ELR (cell line): ENCODE data around the gene SH3D19.

ENCODE experiments used
- DNase-seq: peaks from one replicate; pipeline ENCODE4 v3.0.0-alpha.2; 2015; ENCODE audit warnings: low read depth

Gene SH3D19

DNA sequence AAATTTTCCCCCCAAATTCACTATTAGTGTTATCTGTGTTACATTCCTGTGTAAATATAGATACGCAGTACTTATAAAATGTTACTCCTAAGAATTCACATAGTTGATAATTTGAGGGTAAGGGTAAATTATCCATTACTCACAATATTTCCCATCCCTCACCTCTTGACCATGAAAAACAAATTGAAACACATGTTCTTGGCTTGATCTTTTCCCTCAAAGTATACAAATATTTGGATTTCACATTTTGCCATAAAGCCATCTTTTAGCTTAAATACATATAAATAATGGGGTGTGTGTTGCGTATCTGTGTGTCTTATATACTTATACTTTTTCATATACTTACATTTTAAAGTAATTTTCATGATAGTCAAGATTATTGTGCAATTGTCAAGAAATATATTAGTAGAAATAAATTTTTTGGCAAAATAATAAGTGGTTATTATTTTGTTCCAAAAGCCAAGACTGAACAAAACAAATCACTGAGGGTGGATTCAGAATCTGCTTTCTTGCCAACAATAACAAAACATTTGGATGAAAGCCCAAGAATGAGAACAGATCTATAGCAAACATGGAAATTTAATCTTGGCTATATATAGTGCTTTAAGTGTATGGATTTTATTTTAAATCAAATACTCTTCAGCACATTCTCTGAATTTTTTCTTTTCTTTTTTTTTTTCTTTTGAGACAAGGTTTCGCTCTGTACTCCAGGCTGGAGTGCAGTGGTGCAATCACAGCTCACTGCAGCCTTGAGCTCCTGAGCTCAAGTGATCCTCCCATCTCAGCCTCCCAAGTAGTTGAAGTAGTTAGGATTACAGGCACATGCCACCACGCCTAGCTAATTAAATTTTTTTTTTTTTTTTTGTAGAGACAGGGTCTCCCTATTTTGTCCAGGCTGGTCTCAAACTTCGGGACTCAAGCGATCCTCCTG is 97.0 kb downstream of the SH3D19 start:
- DNase-seq: no peak

DNA sequence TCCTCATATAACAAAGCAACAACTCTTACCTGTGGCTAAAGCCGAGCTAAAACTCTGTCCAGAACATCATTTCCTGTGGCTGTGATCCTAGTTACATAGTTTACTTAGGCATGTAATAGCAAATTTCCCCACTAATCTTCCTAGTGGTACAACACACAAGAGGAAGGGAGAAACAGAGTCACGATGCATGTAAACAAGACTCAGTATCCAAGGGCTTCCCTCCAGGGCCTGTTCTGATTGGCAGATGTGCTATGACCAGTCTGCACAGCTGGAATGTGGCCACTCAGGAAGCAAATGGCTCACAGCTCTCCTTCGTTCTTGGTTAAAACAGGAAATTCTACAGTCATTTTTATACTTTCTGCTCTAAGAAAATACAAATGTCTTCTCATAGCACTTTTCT is 97.7 kb downstream of the SH3D19 start:
- peak; percentile 71 for DNase-seq

DNA sequence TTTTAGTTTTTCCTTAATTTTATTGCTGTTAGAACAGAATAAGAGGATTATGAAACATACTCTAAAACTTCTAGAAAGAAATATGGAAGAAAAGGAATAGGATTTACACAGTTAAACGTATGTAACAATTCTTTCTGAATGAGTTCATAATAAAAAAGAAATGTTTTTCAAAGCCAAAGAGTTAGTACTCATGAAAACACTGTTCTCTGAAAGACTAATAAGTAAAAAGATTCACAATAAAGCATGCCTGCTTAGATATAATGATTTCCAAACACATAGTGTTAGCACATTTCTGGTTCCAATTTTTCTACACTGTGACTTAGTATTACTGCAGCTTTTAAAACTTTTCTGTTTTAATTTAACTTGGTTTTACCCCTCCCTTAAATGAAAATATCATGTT is 98.2 kb downstream of the SH3D19 start:
- no peak for DNase-seq

DNA sequence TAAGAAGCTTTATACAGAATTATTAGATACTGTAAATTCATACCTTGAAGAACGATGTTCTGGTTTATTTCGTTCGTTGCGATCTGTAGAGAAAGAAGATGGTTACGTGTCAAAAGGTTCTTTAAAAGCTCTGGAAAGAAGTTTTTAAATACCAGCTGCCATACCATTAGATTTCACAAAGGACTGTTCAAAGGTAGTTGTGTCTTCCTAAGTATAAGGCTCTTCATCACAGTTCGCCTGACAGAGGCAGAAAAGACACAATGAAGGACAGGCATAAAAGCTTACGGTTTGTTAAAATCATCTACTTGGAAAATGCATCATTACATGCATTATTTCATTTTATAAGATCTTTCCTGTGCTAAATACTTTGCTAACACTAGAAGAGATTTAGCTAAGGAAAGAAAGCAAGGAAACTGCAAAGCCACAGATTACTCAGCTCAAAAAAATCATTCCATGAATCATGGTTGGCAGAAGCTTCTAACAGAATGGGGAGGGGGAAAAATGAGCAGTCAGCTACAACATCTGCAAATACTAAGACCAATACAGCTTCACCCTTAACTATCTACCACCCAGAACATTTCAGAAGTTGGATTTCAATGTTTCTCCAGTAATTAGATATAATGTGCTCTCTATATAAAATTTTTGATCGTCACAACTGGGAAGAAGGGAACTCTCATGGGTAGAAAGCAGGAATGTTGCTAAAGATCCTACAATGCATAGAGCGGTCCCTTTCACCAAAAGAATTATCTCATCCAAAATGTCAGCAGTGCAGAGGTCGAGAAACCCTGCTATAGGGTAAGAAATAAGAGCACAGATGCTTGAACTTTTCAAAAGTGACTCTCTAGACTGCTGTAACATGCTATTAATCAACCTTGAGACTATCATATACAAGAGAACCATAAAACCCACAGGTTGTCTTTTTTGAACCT is 99.1 kb downstream of the SH3D19 start:
- DNase-seq: peak; percentile 84

DNA sequence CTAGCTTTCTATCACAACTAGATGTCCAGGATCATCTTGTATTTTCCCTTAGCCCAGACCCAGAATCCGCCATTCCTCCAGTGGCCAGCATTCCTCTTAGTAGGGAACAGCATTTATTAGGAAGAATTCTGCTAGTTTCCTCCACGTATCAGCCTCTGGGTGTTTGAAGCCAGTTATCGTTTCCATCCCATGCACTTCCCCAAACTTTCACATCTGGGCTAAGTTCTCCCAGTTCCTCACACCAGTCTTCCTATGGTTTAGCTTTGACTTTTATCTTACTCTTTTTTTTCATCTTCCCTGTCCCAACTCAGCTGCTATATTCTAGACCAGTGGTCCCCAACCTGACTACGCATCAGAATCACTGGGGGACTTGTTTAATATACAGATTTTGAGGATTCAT is 101.9 kb downstream of the SH3D19 start:
- no peak for DNase-seq

DNA sequence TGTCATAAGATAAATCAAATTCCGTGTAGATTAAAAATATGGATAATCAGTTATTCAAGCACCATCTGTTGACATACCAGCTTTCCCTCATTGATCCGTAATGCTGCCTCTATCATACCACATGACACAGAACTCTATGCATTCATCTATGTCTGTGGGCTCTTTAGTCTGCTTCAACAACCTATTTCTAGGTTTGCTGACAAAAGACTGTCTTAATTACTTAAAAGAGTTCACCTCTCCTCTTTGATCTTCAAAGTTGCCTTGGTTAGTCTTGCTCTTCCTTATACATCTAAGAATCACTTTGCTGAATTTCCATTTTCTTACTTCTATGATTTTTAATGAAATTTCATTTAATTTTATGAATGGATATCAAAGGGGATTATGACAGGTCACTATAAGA is 105.5 kb downstream of the SH3D19 start:
- no peak for DNase-seq

DNA sequence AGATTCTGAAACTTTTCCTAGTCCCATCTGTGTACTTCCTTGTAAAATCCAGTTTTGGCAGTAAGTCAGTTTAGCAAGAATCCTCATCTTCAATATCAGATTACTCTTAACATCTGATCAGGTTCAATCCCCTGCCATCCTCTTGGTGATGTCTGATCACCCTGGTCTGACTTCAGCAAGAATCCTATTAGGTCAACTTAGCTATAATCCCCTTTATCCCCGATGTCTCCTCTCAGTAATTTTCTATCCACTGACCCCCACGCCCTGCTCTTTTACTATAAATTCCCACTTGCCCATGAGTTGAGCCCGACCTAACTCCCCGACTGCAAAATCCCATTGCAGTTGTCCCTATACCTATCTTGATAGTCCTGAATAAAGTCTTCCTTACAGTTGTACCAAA is 106.3 kb downstream of the SH3D19 start:
- DNase-seq: no peak

DNA sequence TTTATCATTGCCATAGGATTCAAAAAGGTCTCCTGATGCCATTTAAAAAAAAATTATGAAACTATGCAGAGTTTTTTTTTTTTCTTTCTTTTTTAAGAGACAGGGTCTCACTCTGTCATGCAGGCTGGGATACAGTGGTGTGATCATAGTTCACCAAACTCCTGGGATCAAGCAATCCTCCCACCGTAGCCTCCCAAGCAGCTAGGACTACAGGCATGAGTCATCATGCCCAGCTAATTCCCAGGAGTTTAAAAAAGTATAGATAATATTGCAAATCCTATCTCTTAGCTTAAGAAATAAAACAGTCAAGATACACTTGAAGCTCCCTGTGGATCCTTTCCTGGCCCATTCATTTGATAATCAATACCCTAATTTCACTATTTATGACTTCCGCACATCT is 107.1 kb downstream of the SH3D19 start:
- peak; percentile 44 for DNase-seq

DNA sequence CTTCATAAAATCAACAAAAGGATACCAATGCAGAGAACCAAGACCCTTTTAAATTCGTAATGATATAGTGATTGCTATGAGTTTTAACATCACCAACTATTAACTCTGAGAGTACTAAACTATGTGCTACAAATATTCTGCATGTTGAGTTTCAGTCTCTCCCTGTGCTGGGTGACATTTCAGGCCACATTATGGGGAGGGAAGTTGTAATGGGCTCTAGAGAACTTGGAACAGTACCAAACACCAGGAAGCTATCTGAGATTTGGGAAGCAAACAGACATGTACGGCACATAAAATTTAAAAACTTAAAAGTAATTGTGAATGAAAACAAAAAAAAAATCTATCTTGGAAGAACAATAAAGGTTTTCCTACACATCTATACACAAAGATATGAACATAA is 108.1 kb downstream of the SH3D19 start:
- no peak for DNase-seq

DNA sequence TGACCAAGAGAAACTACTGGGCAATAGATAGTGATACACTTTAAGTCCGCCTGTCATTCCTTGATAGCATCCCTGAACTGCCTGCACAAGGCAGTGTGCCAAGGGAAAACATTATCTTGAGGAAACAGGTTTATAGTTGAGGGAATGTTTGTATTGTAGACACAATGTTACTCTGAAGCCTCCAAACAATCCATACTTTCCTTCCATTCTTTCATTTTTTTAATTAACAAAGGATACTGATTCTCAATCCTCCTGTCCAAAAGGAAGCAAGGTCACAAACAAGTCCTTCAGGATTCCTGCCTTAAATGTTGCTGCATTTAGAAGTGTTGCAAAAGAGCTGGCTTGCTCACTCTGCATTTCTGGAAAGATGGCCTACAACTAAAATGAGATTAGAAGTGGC is 110.1 kb downstream of the SH3D19 start:
- DNase-seq: no peak

DNA sequence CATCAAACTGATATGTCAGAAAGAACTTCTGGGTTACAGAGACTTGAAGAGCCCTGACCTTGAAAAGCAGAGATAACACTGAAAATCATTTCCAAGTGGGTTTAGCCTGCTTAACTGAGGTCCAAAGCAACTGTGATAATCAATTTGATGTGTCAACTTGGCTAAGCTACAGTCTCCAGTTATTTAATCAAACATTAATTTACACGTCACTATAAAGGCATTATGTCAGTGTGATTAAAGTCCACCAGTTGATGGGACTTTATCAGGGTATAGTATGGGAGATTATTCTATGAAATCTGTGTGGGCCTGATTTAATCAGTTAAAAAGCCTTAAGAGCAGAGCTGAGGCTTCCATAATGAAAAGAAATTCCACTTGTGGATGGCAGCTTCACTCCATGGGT is 117.5 kb downstream of the SH3D19 start:
- no peak for DNase-seq

DNA sequence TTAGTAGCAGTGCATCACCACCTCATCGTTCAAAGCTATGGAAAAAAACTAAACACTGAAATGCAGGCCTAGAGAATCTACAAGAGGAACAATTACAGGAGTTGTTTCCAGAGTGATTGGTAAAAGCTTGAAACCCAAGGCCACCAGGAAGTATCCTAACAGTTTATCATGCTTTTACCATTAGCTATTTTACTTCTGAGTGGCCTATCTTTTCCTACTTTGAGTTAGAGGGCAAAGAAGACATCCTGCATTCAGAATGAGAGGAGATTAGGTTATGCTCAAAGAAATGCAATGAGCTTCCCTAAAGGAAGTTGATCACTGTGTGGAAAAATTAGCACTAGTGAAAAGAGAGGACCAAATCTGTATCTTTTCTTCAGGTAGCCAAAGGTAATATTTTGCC is 118.2 kb downstream of the SH3D19 start:
- no peak for DNase-seq

DNA sequence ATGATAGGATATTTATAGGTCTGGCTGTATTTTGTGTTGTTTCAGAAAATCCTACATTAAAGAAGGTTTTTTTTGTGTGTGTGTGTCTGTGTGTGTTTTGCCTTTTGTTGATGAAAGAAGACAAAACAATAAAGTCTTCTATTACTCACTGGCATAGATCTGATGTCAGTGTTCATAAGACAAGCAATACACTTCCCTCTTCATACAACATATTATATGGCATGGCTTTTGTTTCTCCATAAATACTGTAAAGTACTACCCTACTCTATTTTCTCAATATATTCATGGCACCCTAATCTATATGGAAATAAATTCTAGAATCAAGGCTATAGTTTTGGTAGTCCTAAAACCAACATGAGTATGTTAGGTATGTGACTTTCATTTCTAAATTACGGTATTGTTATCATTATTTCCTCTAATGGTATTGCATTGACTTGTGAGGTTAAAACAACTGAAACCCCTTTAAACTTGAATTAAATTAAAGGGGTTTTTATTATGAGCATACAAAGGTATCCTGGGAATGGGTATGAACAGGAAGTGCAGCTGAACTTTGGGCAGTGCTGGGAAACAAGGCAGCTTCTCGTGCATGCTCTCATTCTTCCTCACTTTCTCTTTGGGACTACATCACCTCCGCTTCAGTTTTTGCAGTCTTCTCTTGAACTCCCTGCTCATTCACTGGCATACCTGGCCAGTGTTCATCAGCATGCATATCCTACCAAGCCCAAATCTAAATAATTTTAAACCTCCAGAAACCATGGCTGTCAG is 119.0 kb downstream of the SH3D19 start:
- DNase-seq: no peak

DNA sequence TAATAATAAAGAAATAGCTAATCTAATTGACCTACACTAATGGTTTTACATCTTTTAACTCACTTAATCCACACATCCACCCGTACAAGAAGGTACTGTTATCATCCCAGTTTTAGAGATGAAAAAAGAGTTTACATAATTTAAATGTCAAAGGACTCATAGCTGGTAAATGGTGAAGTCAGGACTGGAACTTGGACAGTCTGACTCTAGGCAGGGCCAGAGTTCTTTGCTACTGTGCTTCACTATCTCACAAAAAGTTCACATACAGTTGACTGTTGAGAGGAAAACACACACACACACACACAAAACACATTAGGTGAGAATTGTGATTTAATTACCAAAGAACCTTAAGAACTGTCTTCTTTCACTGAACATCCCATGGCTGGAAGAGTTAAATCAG is 119.7 kb downstream of the SH3D19 start:
- no peak for DNase-seq

DNA sequence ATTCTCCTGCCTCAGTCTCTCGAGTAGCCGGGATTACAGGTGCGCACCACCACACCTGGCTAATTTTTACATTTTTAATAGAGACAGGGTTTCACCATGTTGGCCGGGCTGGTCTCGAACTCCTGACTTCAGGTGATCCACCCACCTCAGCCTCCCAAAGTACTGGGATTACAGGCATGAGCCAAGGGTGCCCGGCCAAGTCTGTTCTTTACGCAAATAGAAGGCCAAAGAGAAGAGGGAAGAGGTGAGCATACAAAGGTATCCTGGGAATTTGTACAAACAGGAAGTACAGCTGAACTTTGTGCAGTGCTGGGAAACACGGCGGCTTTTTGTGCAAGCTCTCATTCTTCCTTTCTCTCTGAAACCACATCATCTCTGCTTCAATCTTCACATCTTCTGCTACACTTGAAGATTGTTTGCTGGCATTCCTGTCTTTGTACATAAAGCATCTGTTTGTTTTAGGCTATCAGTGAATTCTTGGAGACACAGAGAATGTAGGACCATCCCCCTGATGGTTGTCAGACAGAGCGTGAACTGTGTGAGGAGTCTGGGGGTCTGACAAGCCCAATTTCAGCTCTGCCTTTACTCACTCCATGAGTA is 120.4 kb downstream of the SH3D19 start:
- DNase-seq: no peak

DNA sequence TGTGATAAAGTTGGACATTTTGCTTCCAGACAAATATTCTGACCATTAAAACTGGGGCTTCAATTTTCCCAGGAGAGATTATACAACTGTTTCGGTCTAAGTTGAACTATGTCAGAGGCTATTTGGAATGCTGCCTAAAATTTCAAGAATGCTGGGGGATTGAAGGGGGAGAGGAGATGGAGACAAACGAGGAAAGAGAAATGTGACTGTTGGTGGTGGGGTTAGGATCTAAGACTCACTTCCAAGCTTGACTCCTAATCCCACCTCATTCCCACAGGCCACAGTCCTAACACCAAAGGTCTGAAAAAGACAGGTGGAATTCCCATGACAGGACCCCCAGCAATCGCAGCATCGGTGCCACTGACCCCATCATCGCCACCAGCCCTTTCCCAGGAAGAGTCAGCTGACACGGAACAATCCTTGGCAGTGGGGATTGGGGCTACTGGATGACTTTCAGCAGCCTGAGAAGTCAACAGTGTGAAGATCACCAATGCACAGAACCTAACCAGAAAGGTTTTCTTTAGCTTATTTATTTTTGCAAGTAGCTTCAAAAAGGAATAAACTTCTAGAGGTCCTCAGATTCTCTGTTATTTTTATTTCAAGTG is 122.5 kb downstream of the SH3D19 start:
- DNase-seq: no peak

DNA sequence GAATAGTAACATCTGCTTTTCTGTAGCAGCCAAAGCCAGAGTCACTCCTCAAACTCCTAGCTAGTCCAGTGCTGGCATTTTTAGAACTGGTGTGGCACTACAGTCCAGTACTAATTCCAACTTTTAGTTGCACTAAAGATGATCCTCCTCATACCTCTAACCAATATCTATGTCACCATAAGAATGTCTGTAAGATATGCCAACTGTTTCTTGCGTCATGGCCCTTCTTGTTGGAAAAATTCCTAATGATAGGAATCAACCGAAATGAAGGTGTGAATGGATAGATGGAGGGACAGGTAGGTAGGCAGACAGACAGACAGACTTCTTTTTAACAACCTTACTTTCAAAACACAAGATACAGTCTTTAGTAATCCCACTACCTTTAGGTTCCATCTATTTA is 123.0 kb downstream of the SH3D19 start:
- DNase-seq: no peak

DNA sequence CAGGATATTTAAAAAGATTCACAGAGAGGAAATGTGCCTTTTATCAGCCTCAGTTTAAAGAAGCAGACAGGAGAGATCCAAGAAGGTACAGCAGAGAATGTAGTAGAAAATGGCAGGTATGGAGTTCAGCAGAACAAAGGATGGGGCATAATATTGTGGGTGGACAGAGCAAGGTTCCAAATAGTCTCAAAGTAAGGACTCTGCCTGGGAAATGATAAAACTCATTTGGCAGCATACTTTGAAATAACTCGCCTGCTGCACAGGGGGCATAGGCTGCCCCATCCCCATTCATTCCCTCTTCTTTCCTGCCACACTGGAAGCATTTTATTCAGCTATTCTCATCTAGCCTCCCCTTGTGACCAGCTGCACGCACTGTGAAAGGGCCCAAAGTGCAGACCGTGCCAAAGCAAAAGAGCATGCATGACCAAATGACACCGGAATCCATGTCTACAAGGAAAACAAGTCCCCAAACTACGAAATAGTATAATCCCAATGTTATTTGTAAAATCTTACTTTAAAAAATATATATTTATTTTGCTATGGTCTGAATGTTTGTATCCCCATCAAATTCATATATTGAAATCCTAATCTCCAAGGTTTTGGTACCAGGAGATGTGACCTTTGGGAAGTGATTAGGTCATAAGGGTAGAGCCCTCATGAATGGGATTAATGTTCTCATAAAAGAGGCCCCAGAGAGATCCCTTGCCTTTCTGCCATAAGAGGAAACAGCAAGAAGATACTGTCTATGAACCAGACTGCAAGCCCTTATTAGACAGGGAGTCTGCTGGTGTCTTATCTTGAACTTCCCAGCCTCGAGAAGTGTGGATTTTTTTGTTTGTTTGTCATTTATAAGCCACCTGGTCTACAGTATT is 125.8 kb downstream of the SH3D19 start:
- DNase-seq: no peak

DNA sequence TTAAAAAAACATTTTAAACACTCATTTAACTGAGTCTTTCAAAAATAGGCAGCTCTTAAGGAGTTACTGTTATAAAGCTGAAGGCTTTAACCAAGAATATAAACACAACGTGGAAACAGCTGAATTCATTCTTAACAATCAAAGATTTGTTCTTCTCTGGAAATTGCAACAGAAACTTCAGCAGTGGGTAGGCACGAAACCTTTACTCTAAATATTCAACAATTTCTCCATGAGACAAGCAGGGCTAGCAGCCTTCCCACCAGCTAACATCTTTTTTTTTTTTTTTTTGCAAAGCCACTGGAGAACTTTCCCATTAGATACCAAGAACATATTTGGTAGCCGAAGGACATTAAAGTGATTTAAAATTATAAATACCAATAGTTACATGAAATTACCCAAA is 126.7 kb downstream of the SH3D19 start:
- no peak for DNase-seq

DNA sequence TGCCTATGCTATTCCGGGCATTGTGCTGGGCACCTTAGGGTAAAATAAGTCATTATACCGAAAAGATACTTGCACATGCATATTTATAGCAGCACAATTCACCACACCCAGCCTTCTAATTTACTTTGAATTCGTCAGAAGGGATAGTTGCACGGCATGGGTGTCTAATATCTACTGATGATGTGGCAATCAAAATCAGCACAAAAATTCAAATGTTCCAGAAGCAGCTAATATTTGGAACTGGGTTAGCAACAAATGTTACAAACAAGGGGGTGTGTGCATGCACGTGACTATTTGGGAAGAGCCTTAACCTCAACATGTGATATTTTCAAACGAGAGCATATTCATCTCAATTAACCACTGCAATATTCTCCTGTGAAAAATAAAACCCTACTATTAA is 128.2 kb downstream of the SH3D19 start:
- peak; percentile 22 for DNase-seq
